A549 (cell line): ENCODE data around the gene SLC16A9. TPM values are rescaled to one million over a fixed set of nuclear protein-coding genes. Genes with fewer than 3 reads are reported as not detected.

Source experiments
- ATAC-seq, 2 experiments: fragments of 200-7000 bp in 1 of 2; fragments of >200 bp in 1 of 2; cut with Nextera tagmentation in 1 of 2; cut with Tn5 transposase in 1 of 2; 3 replicates each; pipeline versions ENCODE4 v1.8.0 to v1.9.1; 2018 to 2020; ENCODE audit warnings: mild to moderate bottlenecking in 1 of 2, moderate library complexity in 1 of 2
- CTCF ChIA-PET: fragments of 300-600 bp; sonication (Branson Sonifier 250); formaldehyde crosslinking; extraction: SDS; loops from one replicate; lab custom pipeline; 2021; ENCODE audit warnings: antibody characterized with exemption, inconsistent platforms; lab: Yijun Ruan, JAX
- POLR2A ChIA-PET: fragments of 350-600 bp; formaldehyde crosslinking; extraction: SDS; loops from one replicate; lab custom pipeline; 2021; ENCODE audit warnings: antibody characterized with exemption, inconsistent platforms; lab: Yijun Ruan, JAX
- DNase-seq, 2 experiments: peaks; one replicate each; pipeline versions ENCODE4 v3.0.0 to v3.0.0-alpha.2; 2011 to 2016; ENCODE audit warnings: low read depth in 1 of 2, low spot score in 1 of 2
- FAIRE-seq: peaks from 2 replicates; lab custom pipeline; 2011; peaks lifted over from hg19 to GRCh38; lab: Jason Lieb, UNC
- H3K27ac ChIP-seq, 2 experiments: fragments of >200 bp; sonication (Bioruptor Twin); formaldehyde crosslinking; 3 replicates each; pipeline ENCODE4 v1.5.1; 2016 to 2017
- H3K4me1 ChIP-seq: fragments of >200 bp; sonication (Bioruptor Twin); formaldehyde crosslinking; 3 replicates; pipeline ENCODE4 v1.6.1; 2016
- H3K4me2 ChIP-seq: fragments of >200 bp; sonication (Bioruptor Twin); formaldehyde crosslinking; 3 replicates; pipeline ENCODE4 v1.6.1; 2016
- H3K4me3 ChIP-seq: fragments of >200 bp; sonication (Bioruptor Twin); formaldehyde crosslinking; 3 replicates; pipeline ENCODE4 v1.5.1; 2016
- H3K9me3 ChIP-seq: fragments of >200 bp; sonication (Bioruptor Twin); formaldehyde crosslinking; 3 replicates; pipeline ENCODE4 v1.6.1; 2016
- BCL3 ChIP-seq: fragments of >200 bp; sonication (Bioruptor Twin); formaldehyde crosslinking; IDR thresholded peaks from 3 replicates; pipeline ENCODE4 v1.6.1; 2016
- CBX8 ChIP-seq: fragments of 200-600 bp; sonication (generic); IDR thresholded peaks from 2 replicates; pipeline ENCODE4 v1.6.1; 2016
- CEBPB ChIP-seq, 2 experiments: fragments of >200 bp in 1 of 2; sonication (Bioruptor Twin) in 1 of 2; formaldehyde crosslinking in 1 of 2; IDR thresholded peaks; 2 replicates each; pipeline ENCODE4 v1.6.1; 2012 to 2016
- CHD2 ChIP-seq: fragments of 150-350 bp; IDR thresholded peaks from 2 replicates; pipeline ENCODE4 v1.6.1; 2014; ENCODE audit warnings: low read length; ENCODE audit not compliant: partially characterized antibody
- EHF ChIP-seq: fragments of 250-450 bp; sonication (Bioruptor Pico); IDR thresholded peaks from 2 replicates; pipeline ENCODE4 v1.5.0; 2020; ENCODE audit warnings: mild to moderate bottlenecking
- EHMT2 ChIP-seq: fragments of 200-600 bp; sonication (generic); IDR thresholded peaks from 2 replicates; pipeline ENCODE4 v1.6.1; 2016; ENCODE audit warnings: antibody characterized with exemption, low read depth, mild to moderate bottlenecking, moderate library complexity
- FOSB ChIP-seq: fragments of 250-450 bp; sonication (Bioruptor Pico); IDR thresholded peaks from 2 replicates; pipeline ENCODE4 v1.5.0; 2020; ENCODE audit warnings: mild to moderate bottlenecking, moderate library complexity
- FOSL2 ChIP-seq, 2 experiments: fragments of 450-650 bp in 1 of 2; fragments of >200 bp in 1 of 2; sonication (Bioruptor Twin) in 1 of 2; formaldehyde crosslinking; IDR thresholded peaks; 2 replicates each; pipeline versions ENCODE4 v1.5.0 to v1.6.1; 2016 to 2020; ENCODE audit warnings: mild to moderate bottlenecking in 1 of 2, moderate library complexity in 1 of 2
- FOXS1 ChIP-seq: fragments of 250-450 bp; sonication (Bioruptor Pico); IDR thresholded peaks from 2 replicates; pipeline ENCODE4 v1.5.0; 2020; ENCODE audit warnings: mild to moderate bottlenecking, moderate library complexity
- GATA3 ChIP-seq: IDR thresholded peaks from 2 replicates; pipeline ENCODE4 v1.6.1; 2012; ENCODE audit warnings: borderline replicate concordance
- HEYL ChIP-seq: fragments of 250-450 bp; sonication (Bioruptor Pico); IDR thresholded peaks from 2 replicates; pipeline ENCODE4 v1.8.0; 2021; ENCODE audit warnings: mild to moderate bottlenecking, moderate library complexity
- HOXA7 ChIP-seq: fragments of 250-450 bp; sonication (Bioruptor Pico); IDR thresholded peaks from 2 replicates; pipeline ENCODE4 v1.5.0; 2020; ENCODE audit warnings: mild to moderate bottlenecking, moderate library complexity
- HOXB13 ChIP-seq: fragments of 250-450 bp; sonication (Bioruptor Pico); IDR thresholded peaks from 2 replicates; pipeline ENCODE4 v1.5.0; 2020; ENCODE audit warnings: low read depth, mild to moderate bottlenecking, moderate library complexity
- HOXB5 ChIP-seq: fragments of 250-450 bp; sonication (Bioruptor Pico); IDR thresholded peaks from 2 replicates; pipeline ENCODE4 v1.5.0; 2020; ENCODE audit warnings: mild to moderate bottlenecking, moderate library complexity
- JUN ChIP-seq, 2 experiments: fragments of >200 bp; sonication (Bioruptor Twin); formaldehyde crosslinking; IDR thresholded peaks; 2 replicates in 1 of 2; 3 replicates in 1 of 2; pipeline ENCODE4 v1.6.1; 2016 to 2017
- JUNB ChIP-seq: fragments of >200 bp; sonication (Bioruptor Twin); formaldehyde crosslinking; IDR thresholded peaks from 2 replicates; pipeline ENCODE4 v1.6.1; 2016
- KDM1A ChIP-seq: fragments of 200-600 bp; sonication (generic); IDR thresholded peaks from 2 replicates; pipeline ENCODE4 v1.6.1; 2016; ENCODE audit warnings: low read depth, mild to moderate bottlenecking
- MAFK ChIP-seq: fragments of 450-650 bp; IDR thresholded peaks from 2 replicates; pipeline ENCODE4 v1.6.1; 2014; ENCODE audit not compliant: partially characterized antibody
- PBX3 ChIP-seq: IDR thresholded peaks from 2 replicates; pipeline ENCODE4 v1.6.1; 2012
- POLR2A ChIP-seq: IDR thresholded peaks from 2 replicates; pipeline ENCODE4 v1.6.1; 2012; ENCODE audit warnings: mild to moderate bottlenecking, low read length
- RARB ChIP-seq: fragments of 250-450 bp; sonication (Bioruptor Pico); IDR thresholded peaks from 2 replicates; pipeline ENCODE4 v1.8.0; 2021; ENCODE audit warnings: mild to moderate bottlenecking, moderate library complexity
- RCOR1 ChIP-seq: fragments of 150-350 bp; IDR thresholded peaks from 2 replicates; pipeline ENCODE4 v1.6.1; 2014; ENCODE audit warnings: antibody characterized with exemption, low read length, low read depth
- RFX5 ChIP-seq: fragments of 450-650 bp; IDR thresholded peaks from 2 replicates; pipeline ENCODE4 v1.7.1; 2014; ENCODE audit warnings: antibody characterized with exemption, mild to moderate bottlenecking, moderate library complexity
- RNF2 ChIP-seq: fragments of 200-600 bp; sonication (generic); IDR thresholded peaks from 2 replicates; pipeline ENCODE4 v1.6.1; 2016; ENCODE audit warnings: low read depth, mild to moderate bottlenecking, antibody characterized with exemption, moderate library complexity, borderline replicate concordance
- ZC3H11A ChIP-seq: fragments of 450-650 bp; IDR thresholded peaks from 2 replicates; pipeline ENCODE4 v1.6.1; 2014; ENCODE audit warnings: antibody characterized with exemption, mild to moderate bottlenecking
- ZFP36 ChIP-seq: fragments of 450-650 bp; IDR thresholded peaks from 2 replicates; pipeline ENCODE4 v1.6.1; 2014; ENCODE audit warnings: borderline replicate concordance; ENCODE audit not compliant: partially characterized antibody
- ZNF302 ChIP-seq: fragments of 250-450 bp; sonication (Bioruptor Pico); IDR thresholded peaks from 2 replicates; pipeline ENCODE4 v1.9.0; 2021; ENCODE audit warnings: inconsistent platforms, mild to moderate bottlenecking, moderate library complexity
- WGBS: methylation state at CpG from one replicate; pipeline ENCODE4 v1.1.6; 2017; ENCODE audit errors: missing lambda C conversion rate; 5-methylcytosine and 5-hydroxymethylcytosine counted together
- polyA plus RNA-seq, 4 experiments: library from polyadenylated mRNA; depleted of rRNA in 3 of 4; stranded (reverse); fragments of >200 nt; fragmentation: RNase III in 1 of 4; extraction: RNeasy Plus Mini Kit Qiagen cat#74134 plus additional on column Dnase treatment in 1 of 4; gene quantifications; 2 replicates in 3 of 4; 3 replicates in 1 of 4; pipeline ENCODE4 v1.2.3, GENCODE V29; 2011 to 2017
- TF ChIP-seq, protein P1 (sequence below): fragments of >200 bp; sonication (Bioruptor Twin); formaldehyde crosslinking; IDR thresholded peaks from 2 replicates; pipeline ENCODE4 v1.6.1; 2016
- TF ChIP-seq, protein P2 (sequence below): fragments of >200 bp; sonication (Bioruptor Twin); formaldehyde crosslinking; IDR thresholded peaks from 3 replicates; pipeline ENCODE4 v1.5.1; 2016

Gene SLC16A9
- polyA plus RNA-seq, 2 of the 4 experiments (the other 2 are of a cell fraction) = 0.04 to 0.49 TPM

DNA sequence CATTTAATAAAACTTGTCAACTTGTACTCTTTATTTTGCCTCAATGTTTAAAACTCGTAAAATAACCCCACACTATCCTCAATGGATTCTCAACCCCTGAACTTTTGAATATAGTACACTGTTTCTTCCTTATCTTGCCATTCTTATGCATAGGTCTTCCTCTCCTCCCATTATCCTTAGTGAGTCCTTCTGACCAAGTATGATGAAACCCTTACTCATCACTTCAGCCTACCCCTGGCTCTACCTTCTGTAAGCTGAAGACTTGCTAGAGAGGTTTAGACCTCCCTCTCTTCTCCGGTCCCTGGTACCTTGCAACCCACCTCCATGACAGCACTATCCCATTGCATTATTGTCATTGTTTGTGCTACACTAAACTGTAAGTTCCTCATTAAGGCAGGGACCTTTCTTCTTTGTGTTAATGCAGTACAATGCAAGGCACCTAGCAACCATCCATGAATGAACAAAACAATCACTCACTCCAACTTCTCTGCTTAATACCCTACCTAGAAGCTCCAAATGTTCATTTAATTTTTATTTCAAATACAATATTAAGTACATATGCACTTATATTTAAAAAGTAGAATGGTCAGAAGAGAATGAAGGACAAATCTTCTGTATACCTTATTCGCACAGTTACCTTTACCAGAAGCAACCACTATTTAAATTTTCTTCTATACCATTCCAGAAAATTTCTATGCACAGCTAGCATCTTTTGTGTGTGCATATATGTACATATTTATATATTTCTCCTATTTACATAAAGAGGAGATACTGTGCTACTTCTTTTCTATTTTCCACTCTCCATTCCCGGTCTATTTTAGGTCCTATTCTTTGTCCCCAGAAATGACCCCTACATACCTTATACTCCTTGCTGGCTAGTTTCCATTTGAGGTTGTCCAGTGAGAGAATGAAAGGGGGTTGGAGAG, 77.5 kb downstream of the SLC16A9 start:
- FAIRE-seq (no peak), ATAC-seq (no peak)
- POLR2A ChIA-PET = no interaction called here

DNA sequence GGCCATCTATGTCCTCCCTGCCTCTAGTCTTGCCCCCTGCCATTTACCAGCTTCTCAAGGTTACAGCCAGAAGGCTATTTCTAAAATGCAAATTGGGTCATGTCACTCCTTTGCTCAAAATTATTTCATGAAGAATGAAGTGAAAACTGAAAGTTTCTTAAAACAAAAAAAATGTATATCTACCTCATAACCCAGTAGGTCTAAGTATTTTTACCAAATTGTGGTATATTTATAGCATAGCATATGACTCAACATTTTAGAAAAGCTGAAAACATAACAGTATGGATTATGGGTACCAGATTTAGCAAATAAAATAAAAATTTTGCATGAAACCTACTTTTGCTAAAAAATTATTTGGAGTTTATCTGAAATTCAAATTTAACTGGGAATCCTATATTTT, 78.4 kb downstream of the SLC16A9 start:
- Histone ChIP-seq H3K4me3 (no peak overlapping the region), H3K4me2 (no peak overlapping the region), H3K27ac (no peak overlapping the region), H3K9me3 (no peaks in the 10 kb centered on the region), H3K4me1 (no peaks in the 10 kb centered on the region)
- ChIA-PET POLR2A (no interaction called here), CTCF (interaction anchor here (0.9 kb wide), 1 partner anchor 9 kb away, joined by 3 read pairs; no protein-coding TSS in a partner anchor)
- DNase-seq (no peak), FAIRE-seq (no peak), ATAC-seq (no peak)
- no peak for TF ChIP-seq RARB
- no peak for TF ChIP-seq ZNF302 (CRISPR knock-in tag)
- TF ChIP-seq MAFK = no peak
- no peak for TF ChIP-seq JUN (IDR thresholded peaks at IDR 0.05)
- TF ChIP-seq JUNB = no peak
- no peak for TF ChIP-seq ZFP36
- no peak for TF ChIP-seq PBX3
- TF ChIP-seq HEYL = no peak
- TF ChIP-seq, protein P1, sequence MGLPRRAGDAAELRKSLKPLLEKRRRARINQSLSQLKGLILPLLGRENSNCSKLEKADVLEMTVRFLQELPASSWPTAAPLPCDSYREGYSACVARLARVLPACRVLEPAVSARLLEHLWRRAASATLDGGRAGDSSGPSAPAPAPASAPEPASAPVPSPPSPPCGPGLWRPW = no peak
- TF ChIP-seq CBX8 = no peak
- no peak for TF ChIP-seq RFX5
- no peak for TF ChIP-seq GATA3
- TF ChIP-seq FOXS1 (CRISPR knock-in tag) = no peak
- no peak for TF ChIP-seq HOXA7
- no peak for TF ChIP-seq ZC3H11A
- TF ChIP-seq, protein P2, sequence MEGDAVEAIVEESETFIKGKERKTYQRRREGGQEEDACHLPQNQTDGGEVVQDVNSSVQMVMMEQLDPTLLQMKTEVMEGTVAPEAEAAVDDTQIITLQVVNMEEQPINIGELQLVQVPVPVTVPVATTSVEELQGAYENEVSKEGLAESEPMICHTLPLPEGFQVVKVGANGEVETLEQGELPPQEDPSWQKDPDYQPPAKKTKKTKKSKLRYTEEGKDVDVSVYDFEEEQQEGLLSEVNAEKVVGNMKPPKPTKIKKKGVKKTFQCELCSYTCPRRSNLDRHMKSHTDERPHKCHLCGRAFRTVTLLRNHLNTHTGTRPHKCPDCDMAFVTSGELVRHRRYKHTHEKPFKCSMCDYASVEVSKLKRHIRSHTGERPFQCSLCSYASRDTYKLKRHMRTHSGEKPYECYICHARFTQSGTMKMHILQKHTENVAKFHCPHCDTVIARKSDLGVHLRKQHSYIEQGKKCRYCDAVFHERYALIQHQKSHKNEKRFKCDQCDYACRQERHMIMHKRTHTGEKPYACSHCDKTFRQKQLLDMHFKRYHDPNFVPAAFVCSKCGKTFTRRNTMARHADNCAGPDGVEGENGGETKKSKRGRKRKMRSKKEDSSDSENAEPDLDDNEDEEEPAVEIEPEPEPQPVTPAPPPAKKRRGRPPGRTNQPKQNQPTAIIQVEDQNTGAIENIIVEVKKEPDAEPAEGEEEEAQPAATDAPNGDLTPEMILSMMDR = no peak
- TF ChIP-seq CHD2 = no peak
- no peak for TF ChIP-seq POLR2A

More for the DNA sequence above, 77.5 kb downstream of the SLC16A9 start:
- no peak overlapping the region for H3K4me2 ChIP-seq
- no peak for DNase-seq
- 18% methylated on average over 4 of the region's 4 CpGs for WGBS
- TF ChIP-seq RCOR1 (no peak), EHF (CRISPR knock-in tag) (no peak), HOXB5 (no peak)
- TF ChIP-seq, protein P1 = no peak
- no peak overlapping the region for H3K4me3 ChIP-seq
- H3K9me3 ChIP-seq = no peaks in the 10 kb centered on the region
- no peak overlapping the region for H3K27ac ChIP-seq
- CTCF ChIA-PET = interaction anchor here (0.7 to 1.5 kb wide), 4 partner anchors 10 to 274 kb away, joined by 3 to 11 read pairs (median 3); partner anchors contain the start of genes CCDC6 and SLC16A9
- H3K4me1 ChIP-seq = no peaks in the 10 kb centered on the region

DNA sequence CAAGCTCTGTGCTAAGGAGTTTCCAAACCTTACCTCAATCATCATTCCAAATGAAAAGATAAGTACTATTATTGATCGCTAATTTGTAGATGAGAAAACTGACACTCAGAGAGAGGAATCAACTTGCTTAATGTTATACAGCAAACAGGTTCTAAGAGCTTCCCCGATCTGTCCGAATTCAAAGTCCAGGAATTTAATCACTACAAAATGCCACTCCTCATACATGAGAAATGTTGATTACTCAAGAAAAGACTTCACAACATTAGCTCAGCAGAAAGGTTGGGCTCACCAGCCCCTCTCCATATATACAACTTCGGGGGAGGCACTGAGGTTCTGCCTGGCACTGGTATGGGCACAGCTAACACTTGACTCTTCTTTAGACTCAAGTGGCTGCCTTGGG, 80.7 kb downstream of the SLC16A9 start:
- H3K4me2 ChIP-seq = no peak overlapping the region
- ChIA-PET POLR2A (interaction anchor here (1.2 kb wide), 1 partner anchor 278 kb away, joined by 3 read pairs; the partner anchor contains the start of gene CCDC6), CTCF (interaction anchor here (0.6 to 4.4 kb wide), 8 partner anchors 11 to 677 kb away, joined by 3 to 26 read pairs (median 4); no protein-coding TSS in a partner anchor)
- no peaks in the 10 kb centered on the region for H3K9me3 ChIP-seq
- ATAC-seq (no peak), FAIRE-seq (no peak), DNase-seq (no peak)
- WGBS = 60% methylated on average over 4 of the region's 4 CpGs
- no peak overlapping the region for H3K27ac ChIP-seq
- no peaks in the 10 kb centered on the region for H3K4me1 ChIP-seq
- H3K4me3 ChIP-seq = no peak overlapping the region
- TF ChIP-seq FOSL2 (IDR thresholded peaks at IDR 0.05) (no peak), FOSL2 (CRISPR knock-in tag; IDR thresholded peaks at IDR 0.05) (no peak), RARB (no peak), KDM1A (no peak), BCL3 (no peak), CEBPB (IDR thresholded peaks at IDR 0.05) (no peak), ZFP36 (no peak), FOSB (CRISPR knock-in tag) (no peak), HOXB13 (CRISPR knock-in tag) (no peak), EHMT2 (no peak), PBX3 (no peak), JUN (IDR thresholded peaks at IDR 0.05) (no peak), MAFK (no peak), RNF2 (no peak)
